ENCODE data around the gene FN3KRP.
A peak's percentile ranks its signal among the peaks of the same experiment; 100 is the strongest.

The FN3KRP gene

DNA sequence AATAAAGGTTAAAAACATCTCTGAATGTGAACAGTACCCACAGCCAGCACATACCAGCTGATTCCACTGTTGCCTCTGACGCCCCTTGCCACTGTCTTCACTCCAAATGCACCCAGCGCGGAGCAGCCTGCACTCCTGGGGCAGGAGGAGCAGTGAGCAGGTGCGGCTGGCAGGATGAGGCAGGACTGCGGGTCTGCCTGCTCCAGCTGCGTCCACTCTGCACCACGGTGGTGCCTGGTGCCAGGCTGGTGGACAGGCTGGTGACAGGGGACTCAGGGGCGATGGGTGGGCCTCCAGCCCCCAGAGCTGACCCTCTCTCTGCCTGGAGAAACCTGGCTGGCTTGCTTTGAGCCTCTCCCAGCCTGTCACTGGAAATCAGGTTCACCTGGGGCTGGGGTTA, 27.4 kb upstream of the FN3KRP start (continued):
- TF ChIP-seq ZSCAN23 (tag by site-specific recombination; IDR thresholded peaks at IDR 0.05) (no peak), ZNF274 (IDR thresholded peaks at IDR 0.05; ENCODE audit: low read length) (no peak), ZNF274 (tag by site-specific recombination; IDR thresholded peaks at IDR 0.05; ENCODE audit: borderline replicate concordance) (no peak), GLIS1 (tag by site-specific recombination; IDR thresholded peaks at IDR 0.05) (no peak), ZNF654 (tag by site-specific recombination; IDR thresholded peaks at IDR 0.05; ENCODE audit: low read depth) (no peak)

DNA sequence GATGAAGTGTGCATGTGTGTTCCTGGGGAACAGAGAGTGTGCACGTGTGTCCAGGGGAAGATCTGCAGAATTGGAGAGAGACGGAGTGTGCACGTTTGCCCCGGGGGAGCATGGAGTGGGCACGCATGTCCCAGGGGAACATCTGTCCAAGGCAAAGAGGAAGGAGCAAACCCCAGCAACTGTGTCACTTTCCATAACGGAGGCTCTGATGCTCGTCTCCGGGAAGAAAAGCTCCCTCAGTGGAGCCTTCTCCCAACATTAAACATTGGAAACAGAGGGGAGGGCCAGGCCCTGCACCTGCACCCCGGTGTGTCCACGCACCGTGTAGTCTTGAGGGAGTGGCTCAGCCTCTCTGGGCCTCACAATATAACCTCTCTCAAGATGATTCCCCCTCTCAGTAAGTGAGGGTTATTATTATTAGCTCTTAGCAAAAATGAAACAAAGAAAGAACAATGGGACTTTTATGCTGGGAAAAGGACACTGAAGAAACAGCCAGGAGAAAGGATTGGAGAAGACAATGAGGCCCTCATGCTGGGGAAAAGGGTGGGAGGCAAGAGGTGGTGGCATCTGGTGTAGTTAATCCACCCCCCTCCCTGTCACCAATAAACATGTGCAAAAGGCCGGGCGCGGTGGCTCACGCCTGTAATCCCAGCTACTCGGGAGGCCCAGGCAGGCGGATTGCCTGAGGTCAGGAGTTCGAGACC, 25.6 kb upstream of the FN3KRP start:
- Histone ChIP-seq H3K4me3 (ENCODE audit: low read depth, low read length) (no peak overlapping the region), H3K27ac (ENCODE audit: extremely low read depth, low read depth, low read length) (no peak overlapping the region), H3K4me1 (ENCODE audit: control insufficient read depth, insufficient read depth, low read length) (no peaks in the 10 kb centered on the region), H3K9me3 (ENCODE audit: control insufficient read depth, insufficient read depth, low read depth, low read length) (no peaks in the 10 kb centered on the region), H3K36me3 (ENCODE audit: control insufficient read depth in 2 of 2, insufficient read depth in 1 of 2, low read length in 2 of 2) (peaks cover 0 to 9% of the 10 kb centered on the region in 2 experiments; a peak in 2 of 3 replicates)
- TF ChIP-seq, protein P1, sequence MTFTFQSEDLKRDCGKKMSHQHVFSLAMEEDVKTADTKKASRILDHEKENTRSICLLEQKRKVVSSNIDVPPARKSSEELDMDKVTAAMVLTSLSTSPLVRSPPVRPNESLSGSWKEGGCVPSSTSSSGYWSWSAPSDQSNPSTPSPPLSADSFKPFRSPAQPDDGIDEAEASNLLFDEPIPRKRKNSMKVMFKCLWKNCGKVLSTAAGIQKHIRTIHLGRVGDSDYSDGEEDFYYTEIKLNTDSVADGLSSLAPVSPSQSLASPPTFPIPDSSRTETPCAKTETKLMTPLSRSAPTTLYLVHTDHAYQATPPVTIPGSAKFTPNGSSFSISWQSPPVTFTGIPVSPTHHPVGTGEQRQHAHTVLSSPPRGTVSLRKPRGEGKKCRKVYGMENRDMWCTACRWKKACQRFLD (tag by site-specific recombination; IDR thresholded peaks at IDR 0.05), result no peak
- TF ChIP-seq, protein P2, sequence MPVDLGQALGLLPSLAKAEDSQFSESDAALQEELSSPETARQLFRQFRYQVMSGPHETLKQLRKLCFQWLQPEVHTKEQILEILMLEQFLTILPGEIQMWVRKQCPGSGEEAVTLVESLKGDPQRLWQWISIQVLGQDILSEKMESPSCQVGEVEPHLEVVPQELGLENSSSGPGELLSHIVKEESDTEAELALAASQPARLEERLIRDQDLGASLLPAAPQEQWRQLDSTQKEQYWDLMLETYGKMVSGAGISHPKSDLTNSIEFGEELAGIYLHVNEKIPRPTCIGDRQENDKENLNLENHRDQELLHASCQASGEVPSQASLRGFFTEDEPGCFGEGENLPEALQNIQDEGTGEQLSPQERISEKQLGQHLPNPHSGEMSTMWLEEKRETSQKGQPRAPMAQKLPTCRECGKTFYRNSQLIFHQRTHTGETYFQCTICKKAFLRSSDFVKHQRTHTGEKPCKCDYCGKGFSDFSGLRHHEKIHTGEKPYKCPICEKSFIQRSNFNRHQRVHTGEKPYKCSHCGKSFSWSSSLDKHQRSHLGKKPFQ (tag by site-specific recombination; IDR thresholded peaks at IDR 0.05), result no peak
- no peak for TF ChIP-seq ZNF366 (tag by site-specific recombination; conservative IDR thresholded peaks at IDR 0.05)
- TF ChIP-seq, protein P3, sequence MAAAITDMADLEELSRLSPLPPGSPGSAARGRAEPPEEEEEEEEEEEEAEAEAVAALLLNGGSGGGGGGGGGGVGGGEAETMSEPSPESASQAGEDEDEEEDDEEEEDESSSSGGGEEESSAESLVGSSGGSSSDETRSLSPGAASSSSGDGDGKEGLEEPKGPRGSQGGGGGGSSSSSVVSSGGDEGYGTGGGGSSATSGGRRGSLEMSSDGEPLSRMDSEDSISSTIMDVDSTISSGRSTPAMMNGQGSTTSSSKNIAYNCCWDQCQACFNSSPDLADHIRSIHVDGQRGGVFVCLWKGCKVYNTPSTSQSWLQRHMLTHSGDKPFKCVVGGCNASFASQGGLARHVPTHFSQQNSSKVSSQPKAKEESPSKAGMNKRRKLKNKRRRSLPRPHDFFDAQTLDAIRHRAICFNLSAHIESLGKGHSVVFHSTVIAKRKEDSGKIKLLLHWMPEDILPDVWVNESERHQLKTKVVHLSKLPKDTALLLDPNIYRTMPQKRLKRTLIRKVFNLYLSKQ (tag by site-specific recombination; IDR thresholded peaks at IDR 0.05; ENCODE audit: borderline replicate concordance), result no peak
- no peak for TF ChIP-seq WT1 (tag by site-specific recombination; IDR thresholded peaks at IDR 0.05)
- 0 out of 2 replicates have a peak, but pooled peaks have one; percentile 5 for TF ChIP-seq ZFHX2 (tag by site-specific recombination; conservative IDR thresholded peaks at IDR 0.05)
- TF ChIP-seq, protein P4, sequence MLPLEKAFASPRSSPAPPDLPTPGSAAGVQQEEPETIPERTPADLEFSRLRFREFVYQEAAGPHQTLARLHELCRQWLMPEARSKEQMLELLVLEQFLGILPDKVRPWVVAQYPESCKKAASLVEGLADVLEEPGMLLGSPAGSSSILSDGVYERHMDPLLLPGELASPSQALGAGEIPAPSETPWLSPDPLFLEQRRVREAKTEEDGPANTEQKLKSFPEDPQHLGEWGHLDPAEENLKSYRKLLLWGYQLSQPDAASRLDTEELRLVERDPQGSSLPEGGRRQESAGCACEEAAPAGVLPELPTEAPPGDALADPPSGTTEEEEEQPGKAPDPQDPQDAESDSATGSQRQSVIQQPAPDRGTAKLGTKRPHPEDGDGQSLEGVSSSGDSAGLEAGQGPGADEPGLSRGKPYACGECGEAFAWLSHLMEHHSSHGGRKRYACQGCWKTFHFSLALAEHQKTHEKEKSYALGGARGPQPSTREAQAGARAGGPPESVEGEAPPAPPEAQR (tag by site-specific recombination; IDR thresholded peaks at IDR 0.05), result no peak
- no peak for TF ChIP-seq GLI4 (tag by site-specific recombination; IDR thresholded peaks at IDR 0.05)
- no peak for TF ChIP-seq ZNF10 (tag by site-specific recombination; IDR thresholded peaks at IDR 0.05)
- TF ChIP-seq ZFP69B (tag by site-specific recombination; IDR thresholded peaks at IDR 0.05), result no peak
- TF ChIP-seq, protein P5, sequence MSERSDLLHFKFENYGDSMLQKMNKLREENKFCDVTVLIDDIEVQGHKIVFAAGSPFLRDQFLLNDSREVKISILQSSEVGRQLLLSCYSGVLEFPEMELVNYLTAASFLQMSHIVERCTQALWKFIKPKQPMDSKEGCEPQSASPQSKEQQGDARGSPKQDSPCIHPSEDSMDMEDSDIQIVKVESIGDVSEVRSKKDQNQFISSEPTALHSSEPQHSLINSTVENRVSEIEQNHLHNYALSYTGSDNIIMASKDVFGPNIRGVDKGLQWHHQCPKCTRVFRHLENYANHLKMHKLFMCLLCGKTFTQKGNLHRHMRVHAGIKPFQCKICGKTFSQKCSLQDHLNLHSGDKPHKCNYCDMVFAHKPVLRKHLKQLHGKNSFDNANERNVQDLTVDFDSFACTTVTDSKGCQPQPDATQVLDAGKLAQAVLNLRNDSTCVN (tag by site-specific recombination; optimal IDR thresholded peaks at IDR 0.05), result peak; percentile 27
- CTCF ChIA-PET, result interaction anchor here (0.6 kb wide), 2 partner anchors 53 to 70 kb away, joined by 3 to 5 read pairs; no protein-coding TSS in a partner anchor
- POLR2A ChIA-PET, result no interaction called here

DNA sequence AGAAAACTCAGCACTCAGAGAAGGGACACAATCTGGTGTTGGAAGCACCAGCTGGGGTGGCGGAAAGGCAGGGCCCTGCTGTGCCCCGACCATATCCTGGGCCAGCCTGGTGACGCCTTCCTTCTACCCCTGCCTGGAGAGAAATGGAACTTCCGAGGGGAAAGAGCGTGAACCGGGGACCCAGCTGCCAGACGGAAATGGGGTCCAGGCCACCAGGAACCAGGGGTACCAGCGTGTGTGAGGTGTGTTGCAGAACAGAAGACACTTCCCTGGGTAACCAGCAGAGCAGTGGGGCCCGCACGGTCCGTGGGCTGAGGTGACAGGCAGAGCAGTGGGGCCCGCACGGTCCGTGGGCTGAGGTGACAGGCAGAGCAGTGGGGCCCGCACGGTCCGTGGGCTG, 24.8 kb upstream of the FN3KRP start:
- Histone ChIP-seq H3K36me3 (ENCODE audit: control insufficient read depth in 2 of 2, insufficient read depth in 1 of 2, low read length in 2 of 2) (peaks cover 0 to 13% of the 10 kb centered on the region in 2 experiments; a peak in 2 of 3 replicates), H3K4me1 (ENCODE audit: control insufficient read depth, insufficient read depth, low read length) (no peaks in the 10 kb centered on the region), H3K27ac (ENCODE audit: extremely low read depth, low read depth, low read length) (no peak overlapping the region), H3K9me3 (ENCODE audit: control insufficient read depth, insufficient read depth, low read depth, low read length) (no peaks in the 10 kb centered on the region), H3K4me3 (ENCODE audit: low read depth, low read length) (no peak overlapping the region)
- CTCF ChIA-PET, result no interaction called here
- POLR2A ChIA-PET, result no interaction called here
- TF ChIP-seq ZNF248 (tag by site-specific recombination; IDR thresholded peaks at IDR 0.05) (no peak), ZFHX2 (tag by site-specific recombination; conservative IDR thresholded peaks at IDR 0.05) (peak; percentile 67)
